ENCODE results near the gene PMF1.

DNA sequence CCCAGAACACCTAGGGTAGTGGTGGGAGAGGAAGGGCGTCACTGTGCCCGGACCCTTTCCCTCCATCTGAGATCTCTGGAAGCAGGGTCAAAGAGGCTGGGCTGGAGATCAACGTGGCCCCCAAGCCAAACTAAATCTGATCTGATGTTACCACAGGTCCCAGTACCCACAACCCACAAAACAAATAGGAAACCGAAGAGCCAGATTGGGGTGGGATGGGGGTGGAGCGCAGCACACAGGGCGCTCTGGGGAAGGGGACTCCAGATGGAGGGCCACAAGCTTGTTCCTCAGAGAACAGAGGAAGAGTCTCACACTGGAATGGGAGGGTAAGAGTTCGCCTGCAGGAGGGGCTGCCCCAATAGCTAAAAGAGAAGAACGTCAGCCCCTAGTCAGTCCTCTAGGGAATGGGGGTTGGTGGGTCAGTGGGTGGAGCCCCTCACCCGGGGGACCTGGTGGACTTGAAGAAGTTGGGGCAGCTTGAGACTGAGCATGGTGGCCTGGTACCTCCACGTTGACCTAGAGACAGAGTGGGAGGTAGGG is 33.5 kb downstream of the PMF1 start:
- TF ChIP-seq POLR2AphosphoS5 (IDR thresholded peaks at IDR 0.05; ENCODE audit: insufficient read depth, low read depth, low read length) (no peak), POLR2A (IDR thresholded peaks at IDR 0.05; ENCODE audit: low read depth, low read length) (no peak), EZH2 (IDR thresholded peaks at IDR 0.05; ENCODE audit: borderline replicate concordance, low read depth, low read length, severe bottlenecking) (no peak), JUN (IDR thresholded peaks at IDR 0.05; ENCODE audit: borderline replicate concordance, insufficient read depth, insufficient read length, low read depth) (no peak), MYC (IDR thresholded peaks at IDR 0.05; ENCODE audit: low read depth, low read length) (no peak), GATA2 (IDR thresholded peaks at IDR 0.05; ENCODE audit: insufficient read depth, insufficient read length, low read depth, low read length) (no peak)
- TF ChIP-seq, protein P1, sequence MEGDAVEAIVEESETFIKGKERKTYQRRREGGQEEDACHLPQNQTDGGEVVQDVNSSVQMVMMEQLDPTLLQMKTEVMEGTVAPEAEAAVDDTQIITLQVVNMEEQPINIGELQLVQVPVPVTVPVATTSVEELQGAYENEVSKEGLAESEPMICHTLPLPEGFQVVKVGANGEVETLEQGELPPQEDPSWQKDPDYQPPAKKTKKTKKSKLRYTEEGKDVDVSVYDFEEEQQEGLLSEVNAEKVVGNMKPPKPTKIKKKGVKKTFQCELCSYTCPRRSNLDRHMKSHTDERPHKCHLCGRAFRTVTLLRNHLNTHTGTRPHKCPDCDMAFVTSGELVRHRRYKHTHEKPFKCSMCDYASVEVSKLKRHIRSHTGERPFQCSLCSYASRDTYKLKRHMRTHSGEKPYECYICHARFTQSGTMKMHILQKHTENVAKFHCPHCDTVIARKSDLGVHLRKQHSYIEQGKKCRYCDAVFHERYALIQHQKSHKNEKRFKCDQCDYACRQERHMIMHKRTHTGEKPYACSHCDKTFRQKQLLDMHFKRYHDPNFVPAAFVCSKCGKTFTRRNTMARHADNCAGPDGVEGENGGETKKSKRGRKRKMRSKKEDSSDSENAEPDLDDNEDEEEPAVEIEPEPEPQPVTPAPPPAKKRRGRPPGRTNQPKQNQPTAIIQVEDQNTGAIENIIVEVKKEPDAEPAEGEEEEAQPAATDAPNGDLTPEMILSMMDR (IDR thresholded peaks at IDR 0.05; ENCODE audit: extremely low read depth in 1 of 2, insufficient read depth in 1 of 2, low read depth in 1 of 2, low read length in 2 of 2) = no peak
- TF ChIP-seq, protein P2, sequence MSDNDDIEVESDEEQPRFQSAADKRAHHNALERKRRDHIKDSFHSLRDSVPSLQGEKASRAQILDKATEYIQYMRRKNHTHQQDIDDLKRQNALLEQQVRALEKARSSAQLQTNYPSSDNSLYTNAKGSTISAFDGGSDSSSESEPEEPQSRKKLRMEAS (IDR thresholded peaks at IDR 0.05; ENCODE audit: insufficient read depth, insufficient read length) = no peak

All from endothelial cell of umbilical vein (primary cell).